KMS-11 (cell line): ENCODE data around the gene MUTYH.
A peak's percentile ranks its signal among the peaks of the same experiment; 100 is the strongest.
"Not testable (repeated sequence)": the region's sequence is repeated elsewhere in the genome, so short reads cannot be mapped to it uniquely, and the experiment has no call there.

Source experiments
- H2AFZ ChIP-seq: fragments of 200-600 bp; sonication (generic); 2 replicates; pipeline ENCODE4 v1.6.1; 2016; ENCODE audit warnings: antibody characterized with exemption, mixed run types, low read depth
- H3K27ac ChIP-seq: fragments of 200-600 bp; sonication (generic); 2 replicates; pipeline ENCODE4 v1.6.1; 2016; ENCODE audit warnings: mild to moderate bottlenecking, mixed run types
- H3K27me3 ChIP-seq: fragments of 200-600 bp; sonication (generic); 2 replicates; pipeline ENCODE4 v1.6.1; 2017; ENCODE audit warnings: mild to moderate bottlenecking, low read depth, mixed run types, moderate library complexity; ENCODE audit not compliant: insufficient read depth
- H3K36me3 ChIP-seq: fragments of 200-600 bp; sonication (generic); 2 replicates; pipeline ENCODE4 v1.6.1; 2017; ENCODE audit warnings: mild to moderate bottlenecking, mixed run types; ENCODE audit not compliant: insufficient read depth
- H3K4me1 ChIP-seq: fragments of 200-600 bp; sonication (generic); 2 replicates; pipeline ENCODE4 v1.6.1; 2016; ENCODE audit warnings: mild to moderate bottlenecking, low read depth, mixed run types; ENCODE audit not compliant: poor library complexity, severe bottlenecking
- H3K4me2 ChIP-seq: fragments of 200-600 bp; sonication (generic); 2 replicates; pipeline ENCODE4 v1.7.0; 2016; ENCODE audit warnings: mild to moderate bottlenecking, mixed run types
- H3K4me3 ChIP-seq: fragments of 200-600 bp; sonication (generic); IDR thresholded peaks from 2 replicates; pipeline ENCODE4 v1.6.1; 2017; ENCODE audit warnings: low read depth, low read length, mixed read lengths; ENCODE audit not compliant: insufficient read depth
- H3K79me2 ChIP-seq: fragments of 200-600 bp; sonication (generic); 2 replicates; pipeline ENCODE4 v1.6.1; 2016; ENCODE audit warnings: low read depth, mixed run types; ENCODE audit not compliant: insufficient read depth
- H3K9ac ChIP-seq: fragments of 200-600 bp; sonication (generic); 2 replicates; pipeline ENCODE4 v1.6.1; 2016; ENCODE audit warnings: mild to moderate bottlenecking, mixed run types
- H4K20me1 ChIP-seq: fragments of 200-600 bp; sonication (generic); 2 replicates; pipeline ENCODE4 v1.6.1; 2016; ENCODE audit warnings: mild to moderate bottlenecking, mixed run types; ENCODE audit not compliant: insufficient read depth
- CTCF ChIP-seq: fragments of 200-600 bp; sonication (generic); conservative IDR thresholded peaks from 2 replicates; pipeline ENCODE4 v1.6.1; 2017; ENCODE audit warnings: low read depth, mild to moderate bottlenecking, antibody characterized with exemption, low read length, moderate library complexity, mixed read lengths

The MUTYH gene

GRCh38 chr1:45339789-45340558 is at the start of gene MUTYH, which contains the start of gene TOE1:
Gene MUTYH (minus strand): TSS chr1:45340440. CDS start chr1:45334505, 5,935 bp downstream.
Gene TOE1 (plus strand): TSS chr1:45340170. CDS start chr1:45340253, 83 bp downstream.
- no peak for TF ChIP-seq CTCF

GRCh38 chr1:45386219-45386618 is 46.0 kb upstream of the MUTYH start:
- Histone ChIP-seq H3K4me1 (no peaks in the 10 kb centered on the region), H3K36me3 (no peaks in the 10 kb centered on the region), H3K9ac (no peak overlapping the region), H3K27ac (no peak overlapping the region), H3K79me2 (no peaks in the 10 kb centered on the region), H4K20me1 (no peaks in the 10 kb centered on the region), H2AFZ (no peak overlapping the region), H3K4me3 (no peak overlapping the region), H3K4me2 (no peak overlapping the region), H3K27me3 (no peaks in the 10 kb centered on the region)
- TF ChIP-seq CTCF: no peak

More at GRCh38 chr1:45339789-45340558, at the start of gene MUTYH, which contains the start of gene TOE1:
- H3K9ac ChIP-seq: peak within 1 kb of the TSS; percentile 91
- H3K4me3 ChIP-seq: peak within 1 kb of the TSS; percentile 89
- H3K4me1 ChIP-seq: peaks cover 41% of the 10 kb centered on the region
- H3K27ac ChIP-seq: peak within 1 kb of the TSS; percentile 94
- H3K79me2 ChIP-seq: peaks cover 31% of the 10 kb centered on the region
- no peaks in the 10 kb centered on the region for H3K36me3 ChIP-seq
- H3K27me3 ChIP-seq: no peaks in the 10 kb centered on the region
- no peaks in the 10 kb centered on the region for H4K20me1 ChIP-seq
- peak within 1 kb of the TSS; percentile 85 for H3K4me2 ChIP-seq
- H2AFZ ChIP-seq: peak within 1 kb of the TSS; percentile 62

- no peaks in the 10 kb centered on the region for H3K27me3 ChIP-seq
- TF ChIP-seq CTCF: no peak
- no peaks in the 10 kb centered on the region for H4K20me1 ChIP-seq
- no peak overlapping the region for H3K4me2 ChIP-seq
- H3K4me3 ChIP-seq: no peak overlapping the region
- no peaks in the 10 kb centered on the region for H3K4me1 ChIP-seq
- no peak overlapping the region for H3K9ac ChIP-seq
- no peaks in the 10 kb centered on the region for H3K79me2 ChIP-seq
- H2AFZ ChIP-seq: no peak overlapping the region
- H3K36me3 ChIP-seq: no peaks in the 10 kb centered on the region
- no peak overlapping the region for H3K27ac ChIP-seq
Measured at GRCh38 chr1:45385302-45385701, 45.1 kb upstream of the MUTYH start.

- H3K79me2 ChIP-seq, H3K4me2 ChIP-seq, H2AFZ ChIP-seq, H3K27me3 ChIP-seq, H4K20me1 ChIP-seq, H3K4me3 ChIP-seq, H3K27ac ChIP-seq, H3K4me1 ChIP-seq, H3K9ac ChIP-seq, H3K36me3 ChIP-seq: not testable (repeated sequence)
Measured at GRCh38 chr1:45384213-45384612, 44.0 kb upstream of the MUTYH start.

GRCh38 chr1:45383191-45383590 is 43.0 kb upstream of the MUTYH start:
- H3K4me2 ChIP-seq: no peak overlapping the region
- no peaks in the 10 kb centered on the region for H3K36me3 ChIP-seq
- H3K9ac ChIP-seq: no peak overlapping the region
- no peaks in the 10 kb centered on the region for H3K79me2 ChIP-seq
- H2AFZ ChIP-seq: no peak overlapping the region
- no peak overlapping the region for H3K27ac ChIP-seq
- no peaks in the 10 kb centered on the region for H4K20me1 ChIP-seq
- no peaks in the 10 kb centered on the region for H3K4me1 ChIP-seq
- no peak overlapping the region for H3K4me3 ChIP-seq
- no peaks in the 10 kb centered on the region for H3K27me3 ChIP-seq
- TF ChIP-seq CTCF: no peak
